GM12878 (cell line): ENCODE data around the gene KCNK4. TPM values are rescaled to one million over a fixed set of nuclear protein-coding genes. Genes with fewer than 3 reads are reported as not detected.

Experiments
- ATAC-seq: fragments of 200-7000 bp; cut with Tn5 transposase; 3 replicates; pipeline ENCODE4 v1.9.1; 2020; ENCODE audit warnings: mild to moderate bottlenecking, moderate library complexity
- BruUV-seq: library from RNA; stranded (reverse); fragments of 400-500 nt; replicated peaks from 2 replicates; lab custom pipeline; 2021; lab: Mats Ljungman, UMichigan
- CTCF ChIA-PET: fragments of 300-600 bp; sonication (Branson Sonifier 250); formaldehyde crosslinking; extraction: SDS; loops from one replicate; lab custom pipeline; 2021; ENCODE audit warnings: inconsistent platforms; lab: Yijun Ruan, JAX
- POLR2A ChIA-PET: fragments of 350-600 bp; formaldehyde crosslinking; extraction: SDS; loops from one replicate; lab custom pipeline; 2021; ENCODE audit warnings: inconsistent platforms; lab: Charles Lee
- RAD21 ChIA-PET: fragments of 300-600 bp; sonication (Branson Sonifier 250); formaldehyde crosslinking; loops from one replicate; lab custom pipeline; 2023; ENCODE audit warnings: antibody characterized with exemption; ENCODE audit not compliant: unreplicated experiment; lab: Charles Lee
- SMC1A ChIA-PET: fragments of 300-600 bp; sonication (Branson Sonifier 250); formaldehyde crosslinking; loops from one replicate; lab custom pipeline; 2023; ENCODE audit not compliant: unreplicated experiment, uncharacterized antibody; lab: Charles Lee
- DNase-seq: peaks from one replicate; pipeline ENCODE4 v3.0.0-alpha.2; 2011; ENCODE audit warnings: low read depth, low spot score
- FAIRE-seq: peaks from 3 replicates; lab custom pipeline; 2011; peaks lifted over from hg19 to GRCh38; lab: Jason Lieb, UNC
- H2AFZ ChIP-seq: 2 replicates; pipeline ENCODE4 v1.6.0; 2011; ENCODE audit warnings: low read depth, low read length, control low read depth; ENCODE audit not compliant: control insufficient read depth
- H3K27ac ChIP-seq: 2 replicates; pipeline ENCODE4 v1.5.1; 2011; ENCODE audit warnings: control low read depth; ENCODE audit not compliant: control insufficient read depth, insufficient read depth
- H3K27me3 ChIP-seq, 2 experiments: replicated peaks in 1 of 2; 2 replicates each; pipeline versions ENCODE4 v1.6.0 to v1.6.1; 2011; ENCODE audit warnings: low read length in 1 of 2; ENCODE audit not compliant: control insufficient read depth in 2 of 2, insufficient read depth in 2 of 2
- H3K36me3 ChIP-seq, 2 experiments: 2 replicates each; pipeline ENCODE4 v1.5.1; 2011; ENCODE audit warnings: low read length in 1 of 2; ENCODE audit not compliant: control insufficient read depth in 2 of 2, insufficient read depth in 2 of 2
- H3K4me1 ChIP-seq: 2 replicates; pipeline ENCODE4 v1.6.1; 2011; ENCODE audit warnings: mild to moderate bottlenecking, low read length, moderate library complexity, mixed read lengths; ENCODE audit not compliant: control insufficient read depth, insufficient read depth
- H3K4me2 ChIP-seq: 2 replicates; pipeline ENCODE4 v1.6.0; 2011; ENCODE audit warnings: control low read depth; ENCODE audit not compliant: control insufficient read depth, insufficient read depth
- H3K4me3 ChIP-seq: fragments of 200-600 bp; sonication (generic); 2 replicates; pipeline ENCODE4 v1.5.1; 2016
- H3K79me2 ChIP-seq: 2 replicates; pipeline ENCODE4 v1.6.0; 2011; ENCODE audit warnings: low read length; ENCODE audit not compliant: control insufficient read depth, insufficient read depth
- H3K9ac ChIP-seq: 2 replicates; pipeline ENCODE4 v1.8.0; 2011; ENCODE audit warnings: low read length, control low read depth, mixed read lengths; ENCODE audit not compliant: control insufficient read depth, insufficient read depth
- H3K9me3 ChIP-seq: replicated peaks from 3 replicates; pipeline ENCODE4 v1.5.1; 2011; ENCODE audit warnings: mild to moderate bottlenecking, low read length; ENCODE audit not compliant: control insufficient read depth, insufficient read depth
- H4K20me1 ChIP-seq: 2 replicates; pipeline ENCODE4 v1.6.0; 2011; ENCODE audit not compliant: control insufficient read depth, insufficient read depth
- CHD4 ChIP-seq: fragments of 200-600 bp; sonication (generic); IDR thresholded peaks from 2 replicates; pipeline ENCODE4 v1.6.1; 2016; ENCODE audit warnings: mild to moderate bottlenecking
- CREB1 ChIP-seq: IDR thresholded peaks from 2 replicates; pipeline ENCODE4 v1.6.1; 2012; ENCODE audit warnings: low read depth, mild to moderate bottlenecking, inconsistent platforms
- HCFC1 ChIP-seq: fragments of 150-350 bp; IDR thresholded peaks from 2 replicates; pipeline ENCODE4 v1.6.1; 2014; ENCODE audit warnings: low read length
- MAX ChIP-seq: IDR thresholded peaks from 2 replicates; pipeline ENCODE4 v1.6.1; 2012; ENCODE audit warnings: low read depth, low read length, improper control_type of control experiment
- NFYB ChIP-seq: IDR thresholded peaks from 2 replicates; pipeline ENCODE4 v1.6.1; 2011; ENCODE audit warnings: low read depth, mild to moderate bottlenecking, low read length, improper control_type of control experiment, moderate library complexity; ENCODE audit not compliant: insufficient read depth
- POLR2AphosphoS2 ChIP-seq: IDR thresholded peaks from 2 replicates; pipeline ENCODE4 v1.6.1; 2011; ENCODE audit warnings: low read depth, mild to moderate bottlenecking, low read length, improper control_type of control experiment, moderate library complexity
- RAD51 ChIP-seq: fragments of 450-650 bp; IDR thresholded peaks from 2 replicates; pipeline ENCODE4 v1.6.1; 2016; ENCODE audit warnings: moderate library complexity, mild to moderate bottlenecking, inconsistent platforms
- SIN3A ChIP-seq: IDR thresholded peaks from 2 replicates; pipeline ENCODE4 v1.6.1; 2012; ENCODE audit warnings: low read depth, low read length, improper control_type of control experiment
- STAT3 ChIP-seq: IDR thresholded peaks from 2 replicates; pipeline ENCODE4 v1.6.1; 2011; ENCODE audit warnings: low read depth, low read length, improper control_type of control experiment
- TARDBP ChIP-seq: IDR thresholded peaks from 2 replicates; pipeline ENCODE4 v1.6.1; 2016; ENCODE audit warnings: borderline replicate concordance
- ZNF274 ChIP-seq: IDR thresholded peaks from one replicate; pipeline ENCODE4 v1.8.0; 2011; ENCODE audit not compliant: insufficient read length, insufficient read depth
- WGBS: methylation state at CpG from one replicate; pipeline ENCODE4 v1.1.6; 2016; ENCODE audit warnings: low lambda C conversion rate; ENCODE audit not compliant: insufficient replicate concordance, insufficient coverage; ENCODE audit errors: missing lambda C conversion rate; 5-methylcytosine and 5-hydroxymethylcytosine counted together
- in situ Hi-C: fragments of 300-500 bp; cut with MboI; formaldehyde crosslinking; loops from 9 replicates; pipeline ENCODE4 v1.14.3; 2018; ENCODE audit warnings: mixed read lengths
- intact Hi-C: fragments of 100-400 bp; cut with micrococcal nuclease; formaldehyde crosslinking; loops from one replicate; pipeline ENCODE4 v1.14.2; 2022; ENCODE audit not compliant: unreplicated experiment
- polyA plus RNA-seq, 11 experiments: library from polyadenylated mRNA; depleted of rRNA in 4 of 11; unstranded in 6 of 11; stranded (reverse) in 5 of 11; fragments of >200 nt; fragmentation: Nextera tagmentation in 4 of 11; fragmentation: Illumina TruSeq in 1 of 11; extraction: Ambion mirVana in 4 of 11; extraction: Trizol in 1 of 11; gene quantifications; 1 replicate in 1 of 11; 2 replicates in 10 of 11; pipeline versions ENCODE4 v1.2.1 to v1.2.3, GENCODE V29; 2011 to 2016; ENCODE audit warnings: inconsistent platforms in 2 of 11, missing spikeins in 2 of 11, low read depth in 1 of 11
- total RNA-seq, 4 experiments: library from RNA; depleted of rRNA in 3 of 4; stranded (reverse); fragments of >200 nt in 3 of 4; fragmentation: Illumina TruSeq in 1 of 4; extraction: Trizol in 1 of 4; gene quantifications; 2 replicates each; pipeline versions ENCODE4 v1.2.1 to v1.2.3, GENCODE V29; 2013 to 2021
- TF ChIP-seq, protein P1 (sequence below): fragments of 450-650 bp; IDR thresholded peaks from 2 replicates; pipeline ENCODE4 v1.6.1; 2017; ENCODE audit warnings: antibody characterized with exemption, mild to moderate bottlenecking, moderate library complexity
- TF ChIP-seq, protein P2 (sequence below): fragments of 450-650 bp; conservative IDR thresholded peaks from 2 replicates; pipeline ENCODE4 v1.6.1; 2017; ENCODE audit warnings: mild to moderate bottlenecking, moderate library complexity

KCNK4 gene
- total and polyA plus RNA-seq, 10 of the 15 experiments (the other 5 are each of a cell fraction or from before 2014, with no cell fraction given) = 0.04 TPM; not detected in 9

DNA sequence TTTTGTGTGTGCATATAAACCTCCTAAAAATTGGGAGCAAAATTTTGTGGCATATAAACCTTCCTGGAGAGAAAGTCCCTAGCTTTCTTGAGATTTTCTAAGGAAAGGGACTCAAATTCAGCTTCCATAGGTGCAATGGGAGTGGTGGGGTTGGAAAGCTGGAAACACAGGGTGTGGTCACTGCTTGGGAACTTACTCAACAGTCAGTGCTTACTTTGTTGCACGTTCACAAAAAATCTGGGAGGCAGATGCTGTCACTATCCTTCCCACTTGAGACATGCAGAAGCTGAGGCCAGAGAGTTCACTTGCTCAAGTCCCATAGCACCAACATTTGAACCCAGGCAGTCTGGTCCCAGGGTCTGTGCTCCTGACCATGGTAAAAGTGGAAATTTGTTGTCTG, 5.1 kb downstream of the KCNK4 start:
- Histone ChIP-seq H3K36me3 (no peaks in the 10 kb centered on the region), H3K79me2 (no peaks in the 10 kb centered on the region), H3K4me2 (no peak overlapping the region), H3K4me3 (no peak overlapping the region), H3K4me1 (peaks cover 10% of the 10 kb centered on the region), H2AFZ (no peak overlapping the region), H3K27me3 (peaks cover 20 to 37% of the 10 kb centered on the region in 2 experiments), H3K27ac (no peak overlapping the region), H3K9ac (no peak overlapping the region), H3K9me3 (no peaks in the 10 kb centered on the region), H4K20me1 (no peaks in the 10 kb centered on the region; the same call in 1 of the 2 replicates)
- ChIA-PET POLR2A (no interaction called here), SMC1A (no interaction called here), RAD21 (no interaction called here), CTCF (interaction anchor here (0.7 kb wide), 1 partner anchor 448 kb away, joined by 3 read pairs; the partner anchor contains the start of gene RASGRP2)
- FAIRE-seq = no peak
- ATAC-seq = no peak
- in situ Hi-C loops = no loop called here
- TF ChIP-seq, protein P1, sequence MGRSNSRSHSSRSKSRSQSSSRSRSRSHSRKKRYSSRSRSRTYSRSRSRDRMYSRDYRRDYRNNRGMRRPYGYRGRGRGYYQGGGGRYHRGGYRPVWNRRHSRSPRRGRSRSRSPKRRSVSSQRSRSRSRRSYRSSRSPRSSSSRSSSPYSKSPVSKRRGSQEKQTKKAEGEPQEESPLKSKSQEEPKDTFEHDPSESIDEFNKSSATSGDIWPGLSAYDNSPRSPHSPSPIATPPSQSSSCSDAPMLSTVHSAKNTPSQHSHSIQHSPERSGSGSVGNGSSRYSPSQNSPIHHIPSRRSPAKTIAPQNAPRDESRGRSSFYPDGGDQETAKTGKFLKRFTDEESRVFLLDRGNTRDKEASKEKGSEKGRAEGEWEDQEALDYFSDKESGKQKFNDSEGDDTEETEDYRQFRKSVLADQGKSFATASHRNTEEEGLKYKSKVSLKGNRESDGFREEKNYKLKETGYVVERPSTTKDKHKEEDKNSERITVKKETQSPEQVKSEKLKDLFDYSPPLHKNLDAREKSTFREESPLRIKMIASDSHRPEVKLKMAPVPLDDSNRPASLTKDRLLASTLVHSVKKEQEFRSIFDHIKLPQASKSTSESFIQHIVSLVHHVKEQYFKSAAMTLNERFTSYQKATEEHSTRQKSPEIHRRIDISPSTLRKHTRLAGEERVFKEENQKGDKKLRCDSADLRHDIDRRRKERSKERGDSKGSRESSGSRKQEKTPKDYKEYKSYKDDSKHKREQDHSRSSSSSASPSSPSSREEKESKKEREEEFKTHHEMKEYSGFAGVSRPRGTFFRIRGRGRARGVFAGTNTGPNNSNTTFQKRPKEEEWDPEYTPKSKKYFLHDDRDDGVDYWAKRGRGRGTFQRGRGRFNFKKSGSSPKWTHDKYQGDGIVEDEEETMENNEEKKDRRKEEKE = no peak
- TF ChIP-seq HCFC1 (no peak), CREB1 (no peak), ZNF274 (no peak), STAT3 (no peak), CHD4 (no peak), TARDBP (no peak), MAX (no peak), NFYB (no peak), SIN3A (no peak), POLR2AphosphoS2 (no peak), RAD51 (no peak)
- TF ChIP-seq, protein P2, sequence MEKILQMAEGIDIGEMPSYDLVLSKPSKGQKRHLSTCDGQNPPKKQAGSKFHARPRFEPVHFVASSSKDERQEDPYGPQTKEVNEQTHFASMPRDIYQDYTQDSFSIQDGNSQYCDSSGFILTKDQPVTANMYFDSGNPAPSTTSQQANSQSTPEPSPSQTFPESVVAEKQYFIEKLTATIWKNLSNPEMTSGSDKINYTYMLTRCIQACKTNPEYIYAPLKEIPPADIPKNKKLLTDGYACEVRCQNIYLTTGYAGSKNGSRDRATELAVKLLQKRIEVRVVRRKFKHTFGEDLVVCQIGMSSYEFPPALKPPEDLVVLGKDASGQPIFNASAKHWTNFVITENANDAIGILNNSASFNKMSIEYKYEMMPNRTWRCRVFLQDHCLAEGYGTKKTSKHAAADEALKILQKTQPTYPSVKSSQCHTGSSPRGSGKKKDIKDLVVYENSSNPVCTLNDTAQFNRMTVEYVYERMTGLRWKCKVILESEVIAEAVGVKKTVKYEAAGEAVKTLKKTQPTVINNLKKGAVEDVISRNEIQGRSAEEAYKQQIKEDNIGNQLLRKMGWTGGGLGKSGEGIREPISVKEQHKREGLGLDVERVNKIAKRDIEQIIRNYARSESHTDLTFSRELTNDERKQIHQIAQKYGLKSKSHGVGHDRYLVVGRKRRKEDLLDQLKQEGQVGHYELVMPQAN = no peak
- intact Hi-C loops = no loop called here
- WGBS = 0% methylated on average over 1 of the region's 1 CpG
- no TSS peak for BruUV-seq
- no peak for DNase-seq
